HG03575 (cell line): ENCODE data around the gene PLEKHM3.
"Not testable (repeated sequence)": the region's sequence is repeated elsewhere in the genome, so short reads cannot be mapped to it uniquely, and the experiment has no call there.

Source experiments
- ATAC-seq: cut with Tn5 transposase; IDR thresholded peaks from one replicate; pipeline ENCODE4 v1.9.1; 2021; ENCODE audit not compliant: unreplicated experiment, insufficient number of reproducible peaks, low FRiP score; ENCODE audit errors: extremely low read depth

PLEKHM3 gene

GRCh38 chr2:207934720-207935119, 90.6 kb downstream of the PLEKHM3 start:
- no peak for ATAC-seq

DNA sequence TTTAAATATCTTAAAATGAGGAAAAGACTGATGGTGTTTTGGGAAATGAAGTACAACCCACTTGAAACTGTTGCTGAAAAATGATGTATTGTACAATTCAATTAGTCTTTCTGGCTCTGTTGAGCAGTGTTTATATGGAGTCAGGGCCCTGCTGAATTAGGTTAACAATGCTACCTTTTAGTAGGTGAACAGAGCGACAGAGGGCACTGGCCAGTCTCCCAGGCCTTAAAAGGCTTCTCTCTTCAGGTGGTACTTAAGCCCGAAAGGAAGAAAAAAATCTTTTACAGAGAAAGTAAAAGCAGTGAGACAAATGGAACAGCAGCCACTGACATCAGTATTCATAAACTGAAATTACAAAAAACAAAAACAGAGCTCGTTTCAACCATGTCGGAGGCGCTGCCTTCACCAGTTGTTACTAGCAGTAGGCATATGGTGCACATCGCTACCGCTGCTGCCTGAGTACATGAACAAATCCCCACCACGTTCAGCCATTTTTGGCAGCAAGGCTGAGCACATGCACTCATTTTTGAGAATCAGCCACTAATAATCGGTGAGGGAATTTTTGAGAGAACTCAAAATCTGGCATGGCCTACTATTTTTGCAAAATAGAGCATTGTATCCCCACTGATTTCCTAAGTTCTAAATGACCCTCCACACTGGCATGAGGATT, 91.8 kb downstream of the PLEKHM3 start:
- ATAC-seq: no peak

DNA sequence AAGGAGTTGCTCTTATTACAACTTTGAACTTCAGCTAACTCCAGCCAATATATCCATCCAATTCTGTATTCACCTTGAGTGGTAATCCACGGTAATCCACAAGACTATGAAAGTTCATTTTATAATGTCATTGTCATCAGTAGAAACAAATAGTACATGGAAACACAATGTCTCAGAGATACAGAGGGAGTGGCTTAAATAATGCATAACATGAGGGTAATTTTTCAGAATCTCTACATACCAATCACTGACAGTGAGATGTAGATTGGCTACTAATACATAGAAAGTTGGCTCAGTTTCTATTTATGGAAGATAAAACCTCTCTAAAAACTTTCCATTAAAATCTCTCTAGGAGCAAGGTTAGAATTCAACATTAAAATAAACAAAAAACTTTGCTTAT, 93.2 kb downstream of the PLEKHM3 start:
- ATAC-seq: no peak

- no peak for ATAC-seq
Observed at GRCh38 chr2:207930747-207931146, 94.6 kb downstream of the PLEKHM3 start.

DNA sequence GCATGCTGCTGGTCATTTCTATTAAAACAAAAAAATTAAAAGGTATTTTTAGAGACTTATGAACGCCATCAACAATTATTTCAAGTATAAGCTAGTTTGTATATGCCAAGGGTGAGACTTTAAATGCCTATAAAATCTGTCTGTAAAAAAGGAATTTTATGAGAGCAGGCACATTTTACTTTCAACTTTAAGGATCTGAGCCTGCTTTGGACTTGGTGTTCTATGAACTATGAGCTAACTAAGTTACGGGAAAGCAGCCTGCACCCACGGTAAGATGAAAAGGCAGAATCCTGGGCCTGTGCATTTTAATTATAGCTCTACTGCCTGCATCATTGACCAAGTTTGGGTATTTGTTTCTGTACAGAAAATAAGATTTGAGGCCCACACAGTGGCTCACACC, 95.4 kb downstream of the PLEKHM3 start:
- no peak for ATAC-seq

DNA sequence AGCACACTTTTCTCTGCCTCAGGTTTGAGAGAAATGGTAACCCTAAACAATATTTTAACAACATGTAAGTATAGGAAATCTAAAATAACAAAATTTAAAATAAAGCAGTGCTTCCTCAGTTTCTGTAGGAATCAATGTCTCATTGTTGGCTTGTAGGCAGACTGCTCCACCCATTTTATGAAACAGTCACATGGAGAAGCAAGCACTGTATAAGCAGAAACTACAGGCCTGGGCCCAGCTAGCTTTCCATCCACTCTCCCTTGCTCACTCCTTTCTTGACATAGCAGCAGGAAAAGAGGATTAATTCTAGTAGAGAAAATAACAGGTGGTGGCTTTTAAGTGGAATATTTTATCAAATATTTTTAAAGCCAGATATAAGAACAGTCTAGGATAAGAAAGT, 97.2 kb downstream of the PLEKHM3 start:
- no peak for ATAC-seq

- no peak for ATAC-seq
Observed at GRCh38 chr2:207926989-207927300, 98.4 kb downstream of the PLEKHM3 start.

DNA sequence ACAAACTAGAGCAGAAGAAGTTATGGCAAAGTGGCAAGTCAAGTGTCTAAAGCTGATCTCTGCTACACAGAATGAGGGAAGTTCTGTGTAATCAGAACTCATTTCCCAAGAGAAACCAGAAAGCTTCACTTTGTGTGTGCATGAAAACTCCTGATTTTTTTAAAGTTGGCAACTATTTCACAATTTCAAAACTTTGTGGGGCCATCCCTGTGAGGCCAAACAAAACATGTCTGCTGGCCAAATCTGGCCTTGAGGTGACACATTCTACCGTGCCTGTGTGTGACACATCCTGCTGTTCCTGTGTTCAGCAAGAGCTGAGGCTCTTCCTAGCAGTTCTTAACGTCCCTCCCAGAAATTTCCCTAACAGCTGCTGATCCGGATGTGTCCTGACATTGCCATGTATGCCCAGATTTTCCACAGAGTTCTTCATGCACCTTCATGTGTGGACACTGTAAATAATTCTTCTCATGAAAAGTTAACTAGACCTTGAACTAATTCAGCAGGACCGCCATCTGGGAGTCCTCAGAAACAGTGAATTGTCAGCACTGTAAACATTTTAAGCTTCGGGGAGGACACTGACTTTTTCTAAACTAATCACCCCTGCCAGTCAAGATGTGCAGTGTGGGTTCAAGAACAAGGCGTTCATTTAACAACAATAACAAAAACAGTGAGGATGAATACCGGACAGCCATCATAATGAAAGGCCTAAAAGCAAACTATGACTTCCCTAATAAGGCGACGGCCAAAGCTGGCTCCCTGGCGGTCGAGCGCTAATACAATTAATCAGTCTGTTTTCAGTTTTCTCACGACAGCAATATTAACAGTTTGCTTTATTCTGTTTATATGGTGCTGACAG, 99.0 kb downstream of the PLEKHM3 start:
- ATAC-seq: no peak

- ATAC-seq: no peak
Observed at GRCh38 chr2:207925601-207926000, 99.7 kb downstream of the PLEKHM3 start.

GRCh38 chr2:207921606-207922005, 103.7 kb downstream of the PLEKHM3 start:
- ATAC-seq: no peak

- no peak for ATAC-seq
Observed at GRCh38 chr2:207920721-207921120, 104.6 kb downstream of the PLEKHM3 start.

DNA sequence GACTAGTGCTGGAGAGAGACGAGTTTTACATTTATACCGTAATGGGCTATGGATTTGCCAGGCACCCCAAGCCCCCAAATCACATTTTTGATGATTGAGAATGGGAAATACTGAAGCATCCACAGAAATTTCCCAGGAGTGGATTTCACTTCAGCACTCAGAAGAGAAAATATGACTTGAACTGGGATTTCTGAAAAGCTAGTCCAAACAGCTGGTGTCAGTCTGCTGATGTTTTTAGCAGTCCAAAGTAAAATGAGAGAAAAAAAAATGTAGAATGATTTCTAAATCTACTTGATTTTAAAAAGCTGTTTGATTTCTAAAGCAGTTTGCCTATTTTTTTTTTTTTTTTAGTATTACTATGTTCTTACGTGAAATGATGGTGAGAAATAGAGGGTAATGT, 105.0 kb downstream of the PLEKHM3 start:
- no peak for ATAC-seq

GRCh38 chr2:207919164-207919919, 106.0 kb downstream of the PLEKHM3 start:
- ATAC-seq: no peak

GRCh38 chr2:207914716-207915115, 110.6 kb downstream of the PLEKHM3 start:
- no peak for ATAC-seq

GRCh38 chr2:207913772-207914358, 111.5 kb downstream of the PLEKHM3 start:
- no peak for ATAC-seq

GRCh38 chr2:207911856-207912255, 113.5 kb downstream of the PLEKHM3 start:
- ATAC-seq: no peak

- no peak for ATAC-seq
Observed at GRCh38 chr2:207911215-207911614, 114.1 kb downstream of the PLEKHM3 start.

- ATAC-seq: not testable (repeated sequence)
Observed at GRCh38 chr2:207906495-207906894, 118.8 kb downstream of the PLEKHM3 start.

GRCh38 chr2:207905546-207905945, 119.8 kb downstream of the PLEKHM3 start:
- ATAC-seq: no peak

DNA sequence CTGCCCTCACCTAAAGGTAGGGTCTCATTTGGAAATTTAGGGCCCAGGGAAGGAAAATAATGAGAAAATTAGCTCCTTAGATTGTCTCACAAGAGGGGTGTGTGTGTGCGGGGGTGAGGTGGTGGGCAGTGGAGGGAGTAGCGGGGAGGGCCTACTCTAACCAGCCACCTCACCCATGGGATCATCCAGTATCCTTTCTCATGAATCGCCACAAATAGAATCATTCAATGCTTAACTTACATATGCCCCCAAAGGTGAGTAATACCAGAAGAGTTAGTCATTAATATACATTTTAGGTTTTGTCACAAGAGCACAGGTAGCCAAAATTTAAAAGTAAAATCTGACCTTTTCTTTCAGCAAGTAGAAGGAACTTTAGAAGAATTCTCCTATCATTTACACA, 122.1 kb downstream of the PLEKHM3 start:
- no peak for ATAC-seq
